GM23338 (cell line): ENCODE data around the gene MED12L. TPM values are rescaled to one million over a fixed set of nuclear protein-coding genes. Genes with fewer than 3 reads are reported as not detected.

Experiments
- ATAC-seq: fragments of 200-7000 bp; cut with Tn5 transposase; 3 replicates; pipeline ENCODE4 v1.9.1; 2020
- DNase-seq: peaks from one replicate; pipeline ENCODE4 v3.0.0-alpha.2; 2015; ENCODE audit warnings: low spot score
- H2AFZ ChIP-seq: fragments of 200-600 bp; sonication (generic); 2 replicates; pipeline ENCODE4 v1.8.0; 2016; ENCODE audit warnings: antibody characterized with exemption, mild to moderate bottlenecking, moderate library complexity
- H3F3A ChIP-seq: fragments of 200-600 bp; sonication (generic); replicated peaks from 2 replicates; pipeline ENCODE4 v1.8.0; 2017; ENCODE audit warnings: antibody characterized with exemption, mixed run types, low read depth
- H3K27ac ChIP-seq: fragments of 200-600 bp; sonication (generic); 2 replicates; pipeline ENCODE4 v1.6.1; 2016; ENCODE audit warnings: low read depth
- H3K27me3 ChIP-seq: fragments of 200-600 bp; sonication (generic); 2 replicates; pipeline ENCODE4 v1.8.0; 2016; ENCODE audit warnings: mild to moderate bottlenecking, mixed run types, moderate library complexity; ENCODE audit not compliant: insufficient read depth
- H3K36me3 ChIP-seq: fragments of 200-600 bp; sonication (generic); 2 replicates; pipeline ENCODE4 v1.8.0; 2016; ENCODE audit warnings: mild to moderate bottlenecking; ENCODE audit not compliant: insufficient read depth
- H3K4me1 ChIP-seq: fragments of 200-600 bp; sonication (generic); 2 replicates; pipeline ENCODE4 v1.8.0; 2016; ENCODE audit warnings: mild to moderate bottlenecking, moderate library complexity; ENCODE audit not compliant: insufficient read depth
- H3K4me2 ChIP-seq: fragments of 200-600 bp; sonication (generic); 2 replicates; pipeline ENCODE4 v1.7.1; 2017; ENCODE audit warnings: mixed run types
- H3K4me3 ChIP-seq: fragments of 200-600 bp; sonication (generic); 2 replicates; pipeline ENCODE4 v1.6.1; 2016; ENCODE audit warnings: mixed run types
- H3K79me2 ChIP-seq: fragments of 200-600 bp; sonication (generic); replicated peaks from 2 replicates; pipeline ENCODE4 v1.8.0; 2017; ENCODE audit warnings: mild to moderate bottlenecking; ENCODE audit not compliant: insufficient read depth
- H3K9me2 ChIP-seq: fragments of 200-600 bp; sonication (generic); 2 replicates; pipeline ENCODE4 v1.8.0; 2017; ENCODE audit not compliant: insufficient read depth
- H4K20me1 ChIP-seq: fragments of 200-600 bp; sonication (generic); replicated peaks from 2 replicates; pipeline ENCODE4 v1.8.0; 2017; ENCODE audit warnings: mild to moderate bottlenecking; ENCODE audit not compliant: insufficient read depth
- H3K27ac Mint-ChIP-seq: 2 replicates; pipeline ENCODE4 v1.8.0; 2020; ENCODE audit warnings: inconsistent platforms, mild to moderate bottlenecking, moderate library complexity, mixed read lengths
- H3K27me3 Mint-ChIP-seq: 3 replicates; pipeline ENCODE4 v1.8.0; 2022; ENCODE audit warnings: low read depth, mild to moderate bottlenecking, moderate library complexity, mixed read lengths, inconsistent platforms; ENCODE audit not compliant: insufficient read depth, poor library complexity
- H3K36me3 Mint-ChIP-seq: 3 replicates; pipeline ENCODE4 v1.8.0; 2021; ENCODE audit warnings: low read depth, mild to moderate bottlenecking, inconsistent platforms, moderate library complexity, mixed read lengths
- H3K4me1 Mint-ChIP-seq: 3 replicates; pipeline ENCODE4 v1.8.0; 2020; ENCODE audit warnings: mild to moderate bottlenecking, inconsistent platforms, mixed read lengths
- H3K4me3 Mint-ChIP-seq: 3 replicates; pipeline ENCODE4 v1.8.0; 2021; ENCODE audit warnings: moderate library complexity, mild to moderate bottlenecking, inconsistent platforms, mixed read lengths
- H3K9me3 Mint-ChIP-seq: 3 replicates; pipeline ENCODE4 v1.8.0; 2020; ENCODE audit warnings: moderate library complexity, mild to moderate bottlenecking, inconsistent platforms, mixed read lengths
- CREB1 ChIP-seq: fragments of 250-450 bp; sonication (Bioruptor Pico); IDR thresholded peaks from 2 replicates; pipeline ENCODE4 v1.5.0; 2020; ENCODE audit warnings: low read depth, mild to moderate bottlenecking, moderate library complexity
- EZH2 ChIP-seq: fragments of 200-600 bp; sonication (generic); IDR thresholded peaks from one replicate; pipeline ENCODE4 v1.8.0; 2017; ENCODE audit warnings: antibody characterized with exemption, mild to moderate bottlenecking, low read depth; ENCODE audit not compliant: unreplicated experiment
- EZH2phosphoT487 ChIP-seq: fragments of 200-600 bp; sonication (generic); IDR thresholded peaks from one replicate; pipeline ENCODE4 v1.8.1; 2018; ENCODE audit warnings: antibody characterized with exemption; ENCODE audit not compliant: unreplicated experiment
- NANOG ChIP-seq: IDR thresholded peaks from 2 replicates; pipeline ENCODE4 v1.6.1; 2016; ENCODE audit warnings: antibody characterized with exemption, borderline replicate concordance
- POLR2AphosphoS5 ChIP-seq: IDR thresholded peaks from 2 replicates; pipeline ENCODE4 v1.6.1; 2016; ENCODE audit warnings: antibody characterized with exemption, low read depth
- STAT1 ChIP-seq: IDR thresholded peaks from one replicate; pipeline ENCODE4 v1.6.1; 2016; ENCODE audit warnings: antibody characterized with exemption; ENCODE audit not compliant: unreplicated experiment
- ZNF114 ChIP-seq: fragments of 250-450 bp; sonication (Bioruptor Pico); IDR thresholded peaks from 2 replicates; pipeline ENCODE4 v1.5.0; 2020; ENCODE audit warnings: mild to moderate bottlenecking, moderate library complexity
- ZNF331 ChIP-seq: fragments of 250-450 bp; sonication (Bioruptor Pico); IDR thresholded peaks from 2 replicates; pipeline ENCODE4 v1.5.0; 2020; ENCODE audit warnings: low read depth, mild to moderate bottlenecking, moderate library complexity
- polyA plus RNA-seq: library from polyadenylated mRNA; unstranded; fragments of >200 nt; fragmentation: Nextera tagmentation; extraction: Ambion mirVana; gene quantifications from 2 replicates; pipeline ENCODE4 v1.2.1, GENCODE V29; 2016
- total RNA-seq: library from RNA; depleted of rRNA; stranded (reverse); fragments of >200 nt; shearing (Covaris generic); gene quantifications from 2 replicates; pipeline ENCODE4 v1.2.3, GENCODE V29; 2014
- TF ChIP-seq, protein P1 (sequence below), 2 experiments: fragments of 200-600 bp in 1 of 2; sonication (generic) in 1 of 2; conservative IDR thresholded peaks; 2 replicates each; pipeline versions ENCODE4 v1.5.1 to v1.6.1; 2016 to 2017; ENCODE audit warnings: antibody characterized with exemption in 2 of 2, low read depth in 2 of 2, mild to moderate bottlenecking in 2 of 2, moderate library complexity in 1 of 2
- TF ChIP-seq, protein P2 (sequence below): IDR thresholded peaks from 2 replicates; pipeline ENCODE4 v1.6.1; 2016; ENCODE audit warnings: antibody characterized with exemption
- TF ChIP-seq, protein P3 (sequence below): fragments of 250-450 bp; sonication (Bioruptor Pico); IDR thresholded peaks from 2 replicates; pipeline ENCODE4 v1.5.0; 2020; ENCODE audit warnings: mild to moderate bottlenecking, moderate library complexity
- TF ChIP-seq, protein P4 (sequence below): IDR thresholded peaks from one replicate; pipeline ENCODE4 v1.6.1; 2018; ENCODE audit warnings: antibody characterized with exemption; ENCODE audit not compliant: unreplicated experiment

The MED12L gene
- total and polyA plus RNA-seq, 2 experiments from 2014 or later: 5.7 to 25.0 TPM

DNA sequence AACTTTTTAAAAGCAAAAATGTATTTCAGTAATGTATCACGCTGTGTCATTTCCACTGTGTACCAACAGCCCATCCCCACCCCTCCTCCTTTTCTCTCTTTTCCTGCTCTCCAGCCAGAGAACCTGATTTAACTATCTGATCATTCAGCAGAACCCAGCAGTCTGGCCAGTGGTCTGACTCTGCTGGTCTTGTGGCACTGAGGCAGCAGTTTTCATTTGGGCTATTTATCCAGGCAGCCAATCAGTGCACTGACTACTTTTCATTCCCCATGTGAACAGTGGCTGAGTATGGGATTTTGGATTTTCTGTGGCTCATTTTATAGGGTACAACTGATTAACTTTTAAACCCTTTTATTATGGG, 61.2 kb downstream of the MED12L start:
- peaks cover 31% of the 10 kb centered on the region for H3K4me1 ChIP-seq
- H3K27me3 Mint-ChIP-seq: no peaks in the 10 kb centered on the region
- no peaks in the 10 kb centered on the region for H3K9me3 Mint-ChIP-seq
- peaks cover 31% of the 10 kb centered on the region for H3K79me2 ChIP-seq
- no peaks in the 10 kb centered on the region for H3K27me3 ChIP-seq
- no peak for TF ChIP-seq ZNF114 (CRISPR knock-in tag)
- TF ChIP-seq NANOG: no peak
- TF ChIP-seq, protein P1, sequence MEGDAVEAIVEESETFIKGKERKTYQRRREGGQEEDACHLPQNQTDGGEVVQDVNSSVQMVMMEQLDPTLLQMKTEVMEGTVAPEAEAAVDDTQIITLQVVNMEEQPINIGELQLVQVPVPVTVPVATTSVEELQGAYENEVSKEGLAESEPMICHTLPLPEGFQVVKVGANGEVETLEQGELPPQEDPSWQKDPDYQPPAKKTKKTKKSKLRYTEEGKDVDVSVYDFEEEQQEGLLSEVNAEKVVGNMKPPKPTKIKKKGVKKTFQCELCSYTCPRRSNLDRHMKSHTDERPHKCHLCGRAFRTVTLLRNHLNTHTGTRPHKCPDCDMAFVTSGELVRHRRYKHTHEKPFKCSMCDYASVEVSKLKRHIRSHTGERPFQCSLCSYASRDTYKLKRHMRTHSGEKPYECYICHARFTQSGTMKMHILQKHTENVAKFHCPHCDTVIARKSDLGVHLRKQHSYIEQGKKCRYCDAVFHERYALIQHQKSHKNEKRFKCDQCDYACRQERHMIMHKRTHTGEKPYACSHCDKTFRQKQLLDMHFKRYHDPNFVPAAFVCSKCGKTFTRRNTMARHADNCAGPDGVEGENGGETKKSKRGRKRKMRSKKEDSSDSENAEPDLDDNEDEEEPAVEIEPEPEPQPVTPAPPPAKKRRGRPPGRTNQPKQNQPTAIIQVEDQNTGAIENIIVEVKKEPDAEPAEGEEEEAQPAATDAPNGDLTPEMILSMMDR (conservative IDR thresholded peaks at IDR 0.05; ENCODE audit: low read depth in 2 of 2): no peak
- TF ChIP-seq, protein P2, sequence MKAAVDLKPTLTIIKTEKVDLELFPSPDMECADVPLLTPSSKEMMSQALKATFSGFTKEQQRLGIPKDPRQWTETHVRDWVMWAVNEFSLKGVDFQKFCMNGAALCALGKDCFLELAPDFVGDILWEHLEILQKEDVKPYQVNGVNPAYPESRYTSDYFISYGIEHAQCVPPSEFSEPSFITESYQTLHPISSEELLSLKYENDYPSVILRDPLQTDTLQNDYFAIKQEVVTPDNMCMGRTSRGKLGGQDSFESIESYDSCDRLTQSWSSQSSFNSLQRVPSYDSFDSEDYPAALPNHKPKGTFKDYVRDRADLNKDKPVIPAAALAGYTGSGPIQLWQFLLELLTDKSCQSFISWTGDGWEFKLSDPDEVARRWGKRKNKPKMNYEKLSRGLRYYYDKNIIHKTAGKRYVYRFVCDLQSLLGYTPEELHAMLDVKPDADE: no peak
- TF ChIP-seq, protein P3, sequence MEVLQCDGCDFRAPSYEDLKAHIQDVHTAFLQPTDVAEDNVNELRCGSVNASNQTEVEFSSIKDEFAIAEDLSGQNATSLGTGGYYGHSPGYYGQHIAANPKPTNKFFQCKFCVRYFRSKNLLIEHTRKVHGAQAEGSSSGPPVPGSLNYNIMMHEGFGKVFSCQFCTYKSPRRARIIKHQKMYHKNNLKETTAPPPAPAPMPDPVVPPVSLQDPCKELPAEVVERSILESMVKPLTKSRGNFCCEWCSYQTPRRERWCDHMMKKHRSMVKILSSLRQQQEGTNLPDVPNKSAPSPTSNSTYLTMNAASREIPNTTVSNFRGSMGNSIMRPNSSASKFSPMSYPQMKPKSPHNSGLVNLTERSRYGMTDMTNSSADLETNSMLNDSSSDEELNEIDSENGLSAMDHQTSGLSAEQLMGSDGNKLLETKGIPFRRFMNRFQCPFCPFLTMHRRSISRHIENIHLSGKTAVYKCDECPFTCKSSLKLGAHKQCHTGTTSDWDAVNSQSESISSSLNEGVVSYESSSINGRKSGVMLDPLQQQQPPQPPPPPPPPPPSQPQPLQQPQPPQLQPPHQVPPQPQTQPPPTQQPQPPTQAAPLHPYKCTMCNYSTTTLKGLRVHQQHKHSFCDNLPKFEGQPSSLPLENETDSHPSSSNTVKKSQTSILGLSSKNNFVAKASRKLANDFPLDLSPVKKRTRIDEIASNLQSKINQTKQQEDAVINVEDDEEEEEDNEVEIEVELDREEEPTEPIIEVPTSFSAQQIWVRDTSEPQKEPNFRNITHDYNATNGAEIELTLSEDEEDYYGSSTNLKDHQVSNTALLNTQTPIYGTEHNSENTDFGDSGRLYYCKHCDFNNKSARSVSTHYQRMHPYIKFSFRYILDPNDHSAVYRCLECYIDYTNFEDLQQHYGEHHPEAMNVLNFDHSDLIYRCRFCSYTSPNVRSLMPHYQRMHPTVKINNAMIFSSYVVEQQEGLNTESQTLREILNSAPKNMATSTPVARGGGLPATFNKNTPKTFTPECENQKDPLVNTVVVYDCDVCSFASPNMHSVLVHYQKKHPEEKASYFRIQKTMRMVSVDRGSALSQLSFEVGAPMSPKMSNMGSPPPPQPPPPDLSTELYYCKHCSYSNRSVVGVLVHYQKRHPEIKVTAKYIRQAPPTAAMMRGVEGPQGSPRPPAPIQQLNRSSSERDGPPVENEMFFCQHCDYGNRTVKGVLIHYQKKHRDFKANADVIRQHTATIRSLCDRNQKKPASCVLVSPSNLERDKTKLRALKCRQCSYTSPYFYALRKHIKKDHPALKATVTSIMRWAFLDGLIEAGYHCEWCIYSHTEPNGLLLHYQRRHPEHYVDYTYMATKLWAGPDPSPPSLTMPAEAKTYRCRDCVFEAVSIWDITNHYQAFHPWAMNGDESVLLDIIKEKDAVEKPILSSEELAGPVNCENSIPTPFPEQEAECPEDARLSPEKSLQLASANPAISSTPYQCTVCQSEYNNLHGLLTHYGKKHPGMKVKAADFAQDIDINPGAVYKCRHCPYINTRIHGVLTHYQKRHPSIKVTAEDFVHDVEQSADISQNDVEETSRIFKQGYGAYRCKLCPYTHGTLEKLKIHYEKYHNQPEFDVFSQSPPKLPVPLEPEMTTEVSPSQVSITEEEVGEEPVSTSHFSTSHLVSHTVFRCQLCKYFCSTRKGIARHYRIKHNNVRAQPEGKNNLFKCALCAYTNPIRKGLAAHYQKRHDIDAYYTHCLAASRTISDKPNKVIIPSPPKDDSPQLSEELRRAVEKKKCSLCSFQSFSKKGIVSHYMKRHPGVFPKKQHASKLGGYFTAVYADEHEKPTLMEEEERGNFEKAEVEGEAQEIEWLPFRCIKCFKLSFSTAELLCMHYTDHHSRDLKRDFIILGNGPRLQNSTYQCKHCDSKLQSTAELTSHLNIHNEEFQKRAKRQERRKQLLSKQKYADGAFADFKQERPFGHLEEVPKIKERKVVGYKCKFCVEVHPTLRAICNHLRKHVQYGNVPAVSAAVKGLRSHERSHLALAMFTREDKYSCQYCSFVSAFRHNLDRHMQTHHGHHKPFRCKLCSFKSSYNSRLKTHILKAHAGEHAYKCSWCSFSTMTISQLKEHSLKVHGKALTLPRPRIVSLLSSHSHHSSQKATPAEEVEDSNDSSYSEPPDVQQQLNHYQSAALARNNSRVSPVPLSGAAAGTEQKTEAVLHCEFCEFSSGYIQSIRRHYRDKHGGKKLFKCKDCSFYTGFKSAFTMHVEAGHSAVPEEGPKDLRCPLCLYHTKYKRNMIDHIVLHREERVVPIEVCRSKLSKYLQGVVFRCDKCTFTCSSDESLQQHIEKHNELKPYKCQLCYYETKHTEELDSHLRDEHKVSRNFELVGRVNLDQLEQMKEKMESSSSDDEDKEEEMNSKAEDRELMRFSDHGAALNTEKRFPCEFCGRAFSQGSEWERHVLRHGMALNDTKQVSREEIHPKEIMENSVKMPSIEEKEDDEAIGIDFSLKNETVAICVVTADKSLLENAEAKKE (CRISPR knock-in tag): no peak
- no peak for TF ChIP-seq EZH2
- TF ChIP-seq EZH2phosphoT487: no peak
- TF ChIP-seq STAT1: no peak
- TF ChIP-seq POLR2AphosphoS5: no peak
- no peak for TF ChIP-seq CREB1 (CRISPR knock-in tag)
- TF ChIP-seq ZNF331 (CRISPR knock-in tag): no peak
- TF ChIP-seq, protein P4, sequence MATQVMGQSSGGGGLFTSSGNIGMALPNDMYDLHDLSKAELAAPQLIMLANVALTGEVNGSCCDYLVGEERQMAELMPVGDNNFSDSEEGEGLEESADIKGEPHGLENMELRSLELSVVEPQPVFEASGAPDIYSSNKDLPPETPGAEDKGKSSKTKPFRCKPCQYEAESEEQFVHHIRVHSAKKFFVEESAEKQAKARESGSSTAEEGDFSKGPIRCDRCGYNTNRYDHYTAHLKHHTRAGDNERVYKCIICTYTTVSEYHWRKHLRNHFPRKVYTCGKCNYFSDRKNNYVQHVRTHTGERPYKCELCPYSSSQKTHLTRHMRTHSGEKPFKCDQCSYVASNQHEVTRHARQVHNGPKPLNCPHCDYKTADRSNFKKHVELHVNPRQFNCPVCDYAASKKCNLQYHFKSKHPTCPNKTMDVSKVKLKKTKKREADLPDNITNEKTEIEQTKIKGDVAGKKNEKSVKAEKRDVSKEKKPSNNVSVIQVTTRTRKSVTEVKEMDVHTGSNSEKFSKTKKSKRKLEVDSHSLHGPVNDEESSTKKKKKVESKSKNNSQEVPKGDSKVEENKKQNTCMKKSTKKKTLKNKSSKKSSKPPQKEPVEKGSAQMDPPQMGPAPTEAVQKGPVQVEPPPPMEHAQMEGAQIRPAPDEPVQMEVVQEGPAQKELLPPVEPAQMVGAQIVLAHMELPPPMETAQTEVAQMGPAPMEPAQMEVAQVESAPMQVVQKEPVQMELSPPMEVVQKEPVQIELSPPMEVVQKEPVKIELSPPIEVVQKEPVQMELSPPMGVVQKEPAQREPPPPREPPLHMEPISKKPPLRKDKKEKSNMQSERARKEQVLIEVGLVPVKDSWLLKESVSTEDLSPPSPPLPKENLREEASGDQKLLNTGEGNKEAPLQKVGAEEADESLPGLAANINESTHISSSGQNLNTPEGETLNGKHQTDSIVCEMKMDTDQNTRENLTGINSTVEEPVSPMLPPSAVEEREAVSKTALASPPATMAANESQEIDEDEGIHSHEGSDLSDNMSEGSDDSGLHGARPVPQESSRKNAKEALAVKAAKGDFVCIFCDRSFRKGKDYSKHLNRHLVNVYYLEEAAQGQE: no peak
- H3K36me3 Mint-ChIP-seq: peaks cover 3% of the 10 kb centered on the region; the same call in 2 of the 3 replicates
- no peak overlapping the region for H3K4me2 ChIP-seq
- no peaks in the 10 kb centered on the region for H3K9me2 ChIP-seq
- H3F3A ChIP-seq: no peaks in the 10 kb centered on the region
- no peak for ATAC-seq
- H3K4me1 Mint-ChIP-seq: peaks cover 16% of the 10 kb centered on the region; the same call in 2 of the 3 replicates
- H3K4me3 Mint-ChIP-seq: no peak overlapping the region
- H3K27ac ChIP-seq: no peak overlapping the region
- no peak overlapping the region for H2AFZ ChIP-seq
- H3K4me3 ChIP-seq: no peak overlapping the region
- H3K36me3 ChIP-seq: no peaks in the 10 kb centered on the region
- H3K27ac Mint-ChIP-seq: no peak overlapping the region
- peaks cover 6% of the 10 kb centered on the region for H4K20me1 ChIP-seq
- no peak for DNase-seq
